ENCODE measurements around the gene MYBPC1. TPM values are rescaled to one million over a fixed set of nuclear protein-coding genes. Genes with fewer than 3 reads are reported as not detected.

The MYBPC1 gene
- total and polyA plus RNA-seq, 2 experiments from 2014 or later, result 0.18 TPM; not detected in 1

DNA sequence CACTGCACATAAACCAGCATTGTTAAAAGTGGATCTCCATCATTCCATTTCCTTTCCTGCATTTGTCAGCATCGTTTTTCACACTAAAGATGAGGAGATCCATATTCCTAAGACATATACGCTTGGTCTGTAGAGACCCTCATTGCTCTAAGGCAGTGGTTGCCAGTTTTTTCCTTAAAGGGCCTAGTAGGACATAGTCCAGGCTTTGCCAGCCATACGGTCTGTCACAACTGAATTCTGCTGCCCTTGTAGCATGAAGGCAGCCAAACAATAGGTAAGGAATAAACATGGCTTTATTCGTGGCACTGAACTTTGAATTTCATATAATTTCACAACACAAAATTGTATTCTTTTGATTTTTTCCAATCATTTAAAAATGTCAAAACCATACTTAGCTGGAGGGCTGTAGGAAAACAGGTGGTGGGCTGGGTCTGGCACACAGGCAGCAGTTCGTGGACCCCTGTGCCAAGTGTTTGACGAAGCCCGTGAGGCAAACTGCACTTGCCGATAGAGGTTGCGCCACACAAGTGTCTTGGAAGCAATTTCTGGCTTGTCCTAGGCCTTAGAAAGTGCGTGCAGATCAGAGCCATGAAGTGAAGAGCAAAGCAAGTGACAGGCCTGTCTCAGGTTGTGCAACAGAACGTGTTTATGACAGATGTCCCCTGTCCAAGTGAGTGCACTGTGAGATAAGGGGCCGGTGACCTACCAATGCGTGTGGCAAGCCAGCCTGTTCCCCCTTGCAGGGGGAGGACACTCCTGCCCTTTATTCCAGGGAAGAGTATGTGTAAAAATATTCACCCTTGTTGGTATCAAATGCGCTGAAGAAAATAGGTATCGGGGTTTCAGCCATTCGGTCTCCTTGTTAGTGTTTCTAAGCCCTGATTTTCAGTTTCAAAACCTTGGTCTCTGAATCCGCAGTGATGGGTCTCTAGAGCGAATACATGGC, 101.8 kb downstream of the MYBPC1 start:
- Mint-ChIP-seq H3K27ac (no peak overlapping the region; the same call in 1 of the 2 replicates), H3K4me1 (peaks cover 21% of the 10 kb centered on the region), H3K4me3 (peak overlapping the region; percentile 89), H3K9me3 (no peaks in the 10 kb centered on the region; the same call in 2 of the 3 replicates), H3K27me3 (ENCODE audit: insufficient read depth, low read depth, poor library complexity) (peaks cover 22% of the 10 kb centered on the region), H3K36me3 (ENCODE audit: low read depth) (no peaks in the 10 kb centered on the region)
- H2AFZ ChIP-seq, result peak overlapping the region; percentile 100
- no peaks in the 10 kb centered on the region for H3K9me2 ChIP-seq (ENCODE audit: insufficient read depth)
- H3F3A ChIP-seq (replicated peaks; ENCODE audit: low read depth), result 0 out of 2 replicates have a peak, but pooled peaks cover 4% of the 10 kb centered on the region
- no peaks in the 10 kb centered on the region for H3K36me3 ChIP-seq (ENCODE audit: insufficient read depth)
- no peak overlapping the region for H3K27ac ChIP-seq (ENCODE audit: low read depth)
- H3K4me2 ChIP-seq, result peak overlapping the region; percentile 98
- DNase-seq (ENCODE audit: low spot score) (peak; percentile 8), ATAC-seq (no peak; the same call in 1 of the 3 replicates)
- H3K4me1 ChIP-seq (ENCODE audit: insufficient read depth), result peaks cover 18% of the 10 kb centered on the region; the same call in 1 of the 2 replicates
- H4K20me1 ChIP-seq (replicated peaks; ENCODE audit: insufficient read depth), result 0 out of 2 replicates have a peak, but pooled peaks cover 2% of the 10 kb centered on the region
- no peak for TF ChIP-seq STAT1 (IDR thresholded peaks at IDR 0.05; ENCODE audit: unreplicated experiment)
- peak; percentile 39 for TF ChIP-seq EZH2 (IDR thresholded peaks at IDR 0.05; ENCODE audit: low read depth, unreplicated experiment)
- H3K79me2 ChIP-seq (replicated peaks; ENCODE audit: insufficient read depth), result peaks cover 28% of the 10 kb centered on the region
- peak overlapping the region; percentile 95 for H3K4me3 ChIP-seq
- H3K27me3 ChIP-seq (ENCODE audit: insufficient read depth), result peaks cover 29% of the 10 kb centered on the region

DNA sequence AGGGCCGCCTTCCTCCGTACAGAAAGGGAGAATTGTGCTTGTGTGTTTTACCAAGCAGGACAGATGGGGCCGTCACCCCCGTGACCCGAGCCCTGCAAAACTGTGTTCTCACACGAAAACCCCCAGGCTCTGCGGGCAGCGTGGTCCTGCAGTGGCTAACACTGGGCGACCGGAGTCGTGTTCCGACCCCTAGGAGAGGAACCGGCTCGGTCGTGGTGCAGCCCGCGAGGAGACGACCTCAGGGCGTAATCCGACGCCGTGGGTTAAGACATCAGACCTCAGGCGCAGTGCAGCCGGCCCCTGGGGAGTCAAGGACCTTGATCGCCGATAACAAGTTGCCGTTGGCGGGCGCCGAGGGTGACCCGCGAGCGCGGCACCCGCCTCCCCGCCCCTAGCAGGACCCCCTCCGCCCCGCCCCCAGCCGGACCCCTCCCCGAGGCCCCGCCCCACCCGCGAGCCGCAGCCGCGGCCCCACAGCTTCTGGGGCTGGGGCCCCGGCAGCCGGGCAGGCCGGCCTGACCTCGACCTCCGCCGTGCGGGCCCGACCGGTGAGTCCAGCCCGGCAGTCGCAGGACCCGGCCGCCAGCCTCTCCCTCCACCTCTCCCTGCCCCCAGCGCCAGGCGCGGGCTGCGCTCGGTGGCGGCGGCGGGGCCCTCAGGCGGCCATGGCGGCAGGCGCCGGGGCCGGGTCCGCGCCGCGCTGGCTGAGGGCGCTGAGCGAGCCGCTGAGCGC, 102.6 kb downstream of the MYBPC1 start, which contains the start of gene CHPT1:
TSS of gene CHPT1 (plus strand) at position 444 of the 733 bp plus-strand sequence. CDS start at position 666, 222 bp downstream.
- Histone ChIP-seq H3K27me3 (ENCODE audit: insufficient read depth) (peaks cover 29% of the 10 kb centered on the region), H3K79me2 (replicated peaks; ENCODE audit: insufficient read depth) (peaks cover 36% of the 10 kb centered on the region), H4K20me1 (replicated peaks; ENCODE audit: insufficient read depth) (0 out of 2 replicates have a peak, but pooled peaks cover 2% of the 10 kb centered on the region), H2AFZ (peak within 1 kb of the TSS; percentile 100), H3K4me1 (ENCODE audit: insufficient read depth) (peaks cover 18% of the 10 kb centered on the region; the same call in 1 of the 2 replicates), H3K4me2 (peak within 1 kb of the TSS; percentile 98), H3F3A (replicated peaks; ENCODE audit: low read depth) (0 out of 2 replicates have a peak, but pooled peaks cover 4% of the 10 kb centered on the region), H3K36me3 (ENCODE audit: insufficient read depth) (no peaks in the 10 kb centered on the region), H3K9me2 (ENCODE audit: insufficient read depth) (no peaks in the 10 kb centered on the region), H3K4me3 (peak within 1 kb of the TSS; percentile 95), H3K27ac (ENCODE audit: low read depth) (no peak within 1 kb of the TSS)
- H3K36me3 Mint-ChIP-seq (ENCODE audit: low read depth), result no peaks in the 10 kb centered on the region
- DNase-seq (ENCODE audit: low spot score) (peak; percentile 85), ATAC-seq (peak; percentile 78)
- peak; percentile 42; the same call in 1 of the 2 replicates for TF ChIP-seq POLR2AphosphoS5 (IDR thresholded peaks at IDR 0.05; ENCODE audit: low read depth)
- TF ChIP-seq, protein P1, sequence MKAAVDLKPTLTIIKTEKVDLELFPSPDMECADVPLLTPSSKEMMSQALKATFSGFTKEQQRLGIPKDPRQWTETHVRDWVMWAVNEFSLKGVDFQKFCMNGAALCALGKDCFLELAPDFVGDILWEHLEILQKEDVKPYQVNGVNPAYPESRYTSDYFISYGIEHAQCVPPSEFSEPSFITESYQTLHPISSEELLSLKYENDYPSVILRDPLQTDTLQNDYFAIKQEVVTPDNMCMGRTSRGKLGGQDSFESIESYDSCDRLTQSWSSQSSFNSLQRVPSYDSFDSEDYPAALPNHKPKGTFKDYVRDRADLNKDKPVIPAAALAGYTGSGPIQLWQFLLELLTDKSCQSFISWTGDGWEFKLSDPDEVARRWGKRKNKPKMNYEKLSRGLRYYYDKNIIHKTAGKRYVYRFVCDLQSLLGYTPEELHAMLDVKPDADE (IDR thresholded peaks at IDR 0.05), result no peak
- peak within 1 kb of the TSS; percentile 89 for H3K4me3 Mint-ChIP-seq
- peak within 1 kb of the TSS; percentile 52; the same call in 1 of the 2 replicates for H3K27ac Mint-ChIP-seq
- peaks cover 21% of the 10 kb centered on the region for H3K4me1 Mint-ChIP-seq
- H3K9me3 Mint-ChIP-seq, result no peaks in the 10 kb centered on the region; the same call in 2 of the 3 replicates
- peaks cover 22% of the 10 kb centered on the region for H3K27me3 Mint-ChIP-seq (ENCODE audit: insufficient read depth, low read depth, poor library complexity)

All from GM23338 (cell line).